ENCODE data around the gene AMOTL2. TPM values are rescaled to one million over a fixed set of nuclear protein-coding genes. Genes with fewer than 3 reads are reported as not detected.

AMOTL2 gene
- total RNA-seq, 1 donor from 2014 or later, result 46.5 TPM

GRCh38 chr3:134372396-134373270 is 1.6 kb downstream of the AMOTL2 start:
- H3K9me3 Mint-ChIP-seq (ENCODE audit: unreplicated experiment), result no peaks in the 10 kb centered on the region
- H3K27me3 Mint-ChIP-seq (ENCODE audit: unreplicated experiment), result peaks cover 31% of the 10 kb centered on the region
- no peak for TF ChIP-seq CTCF (IDR thresholded peaks at IDR 0.05; ENCODE audit: unreplicated experiment)
- H3K36me3 Mint-ChIP-seq (ENCODE audit: low read depth, unreplicated experiment), result peaks cover 16% of the 10 kb centered on the region
- H3K4me1 Mint-ChIP-seq (ENCODE audit: unreplicated experiment), result peaks cover 69% of the 10 kb centered on the region
- H3K27ac Mint-ChIP-seq (ENCODE audit: unreplicated experiment), result peak overlapping the region; percentile 94
- peak overlapping the region; percentile 92 for H3K4me3 Mint-ChIP-seq (ENCODE audit: unreplicated experiment)
- DNase-seq (ENCODE audit: low spot score), result no peak

- no peak for TF ChIP-seq CTCF (IDR thresholded peaks at IDR 0.05; ENCODE audit: unreplicated experiment)
- Mint-ChIP-seq H3K27me3 (ENCODE audit: unreplicated experiment) (peaks cover 31% of the 10 kb centered on the region), H3K4me1 (ENCODE audit: unreplicated experiment) (peaks cover 62% of the 10 kb centered on the region), H3K27ac (ENCODE audit: unreplicated experiment) (no peak overlapping the region), H3K4me3 (ENCODE audit: unreplicated experiment) (peak overlapping the region; percentile 92), H3K9me3 (ENCODE audit: unreplicated experiment) (no peaks in the 10 kb centered on the region), H3K36me3 (ENCODE audit: low read depth, unreplicated experiment) (peaks cover 19% of the 10 kb centered on the region)
- DNase-seq (ENCODE audit: low spot score), result no peak
These were observed 2.5 kb downstream of the AMOTL2 start for GRCh38 chr3:134371542-134372324.

GRCh38 chr3:134370611-134371531 is 3.4 kb downstream of the AMOTL2 start:
- peaks cover 26% of the 10 kb centered on the region for H3K27me3 Mint-ChIP-seq (ENCODE audit: unreplicated experiment)
- H3K36me3 Mint-ChIP-seq (ENCODE audit: low read depth, unreplicated experiment), result peaks cover 25% of the 10 kb centered on the region
- peak overlapping the region; percentile 96 for H3K27ac Mint-ChIP-seq (ENCODE audit: unreplicated experiment)
- DNase-seq (ENCODE audit: low spot score), result no peak
- H3K4me1 Mint-ChIP-seq (ENCODE audit: unreplicated experiment), result peaks cover 54% of the 10 kb centered on the region
- H3K4me3 Mint-ChIP-seq (ENCODE audit: unreplicated experiment), result peak overlapping the region; percentile 72
- no peaks in the 10 kb centered on the region for H3K9me3 Mint-ChIP-seq (ENCODE audit: unreplicated experiment)
- TF ChIP-seq CTCF (IDR thresholded peaks at IDR 0.05; ENCODE audit: unreplicated experiment), result no peak

GRCh38 chr3:134369861-134370596 is 4.2 kb downstream of the AMOTL2 start:
- no peaks in the 10 kb centered on the region for H3K9me3 Mint-ChIP-seq (ENCODE audit: unreplicated experiment)
- peaks cover 26% of the 10 kb centered on the region for H3K27me3 Mint-ChIP-seq (ENCODE audit: unreplicated experiment)
- peak overlapping the region; percentile 96 for H3K27ac Mint-ChIP-seq (ENCODE audit: unreplicated experiment)
- peak overlapping the region; percentile 69 for H3K4me3 Mint-ChIP-seq (ENCODE audit: unreplicated experiment)
- DNase-seq (ENCODE audit: low spot score), result no peak
- peaks cover 30% of the 10 kb centered on the region for H3K36me3 Mint-ChIP-seq (ENCODE audit: low read depth, unreplicated experiment)
- TF ChIP-seq CTCF (IDR thresholded peaks at IDR 0.05; ENCODE audit: unreplicated experiment), result no peak
- peaks cover 54% of the 10 kb centered on the region for H3K4me1 Mint-ChIP-seq (ENCODE audit: unreplicated experiment)

Data from endothelial cell (in vitro differentiated cells).